ENCODE data around the gene STK39. TPM values are rescaled to one million over a fixed set of nuclear protein-coding genes. Genes with fewer than 3 reads are reported as not detected.

STK39 gene
- total RNA-seq (2021), result 22.1 and 22.7 TPM in 2 replicates
- long read RNA-seq, partial matches to known transcripts, result 8 of 12 reads
- long read RNA-seq, other reads (novel, unspliced or antisense), result 3 of 12 reads

DNA sequence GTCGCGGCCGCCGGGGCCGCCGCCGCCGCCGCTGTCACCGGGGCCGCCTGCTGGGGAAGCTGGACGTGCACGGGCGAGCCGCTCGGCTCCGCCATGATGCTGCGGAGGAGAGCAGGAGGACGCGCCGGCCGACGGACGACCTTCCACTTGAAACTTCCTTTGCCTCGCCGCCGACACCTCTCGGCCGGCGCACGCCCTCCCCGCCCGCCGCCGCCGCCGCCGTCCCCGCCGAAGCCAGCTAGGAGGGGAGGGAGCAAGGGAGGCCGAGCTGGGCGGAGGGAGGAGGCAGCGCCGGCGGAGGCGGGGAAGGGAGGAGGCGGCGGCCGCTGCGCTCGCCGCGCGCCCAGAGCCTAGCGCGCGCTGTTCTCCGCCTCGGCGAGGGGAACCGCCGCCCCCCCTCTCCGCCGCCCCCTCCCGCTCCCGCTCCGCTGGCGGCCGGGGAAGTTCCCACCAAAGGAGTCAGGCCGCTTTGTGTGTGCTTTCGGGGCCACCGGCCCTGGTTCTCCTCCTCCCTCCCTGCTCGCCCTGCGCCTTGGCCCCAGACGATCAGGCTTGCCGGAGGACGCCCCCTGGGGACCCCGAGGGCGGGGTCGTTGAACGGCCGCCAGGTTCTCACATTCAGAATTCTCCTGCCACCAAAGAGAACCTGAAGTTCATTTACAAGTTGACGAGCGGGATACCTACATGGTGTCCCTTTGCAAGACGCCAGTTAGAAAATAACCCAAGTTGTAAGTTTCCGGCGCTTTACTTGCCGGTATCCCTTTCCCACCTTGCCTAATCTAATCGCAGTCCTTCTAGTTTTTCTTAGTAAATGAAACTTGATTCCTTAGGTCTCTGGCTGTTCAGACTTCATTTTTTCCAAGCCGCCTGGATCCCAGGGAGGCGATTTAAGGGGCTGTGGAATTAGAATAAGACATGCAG, at the start of gene STK39:
TSS of gene STK39 (minus strand) at position 255 of the 921 bp plus-strand sequence. CDS start at position 95, 160 bp downstream.
- no peaks in the 10 kb centered on the region for H4K20me1 ChIP-seq (ENCODE audit: control insufficient read depth, insufficient read depth, insufficient read length)
- no peak within 1 kb of the TSS for H2BK15ac ChIP-seq (ENCODE audit: low read depth, low read length)
- peak within 1 kb of the TSS; percentile 36 for H3K9ac ChIP-seq (ENCODE audit: extremely low read depth, insufficient read length, low read length)
- DNase-seq, result peak; percentile 85
- H2BK5ac ChIP-seq (ENCODE audit: insufficient read length, low read length), result no peak within 1 kb of the TSS
- H4K8ac ChIP-seq (replicated peaks; ENCODE audit: insufficient read length, low read depth, low read length), result no peak within 1 kb of the TSS
- H4K5ac ChIP-seq (ENCODE audit: insufficient read length, low read depth, low read length), result no peak within 1 kb of the TSS
- H2AFZ ChIP-seq (ENCODE audit: low read length), result peak within 1 kb of the TSS; percentile 74
- H3K36me3 Mint-ChIP-seq (ENCODE audit: insufficient read depth in 1 of 3, low read depth in 3 of 3), result no peaks in the 10 kb centered on the region; a peak in 1 of 7 replicates
- no peaks in the 10 kb centered on the region for H3K27me3 ChIP-seq (ENCODE audit: insufficient read depth, low read length)
- no peak within 1 kb of the TSS for H3T11ph ChIP-seq (ENCODE audit: low read length)
- H3K18ac ChIP-seq (ENCODE audit: insufficient read length, low read depth, low read length), result peak within 1 kb of the TSS; percentile 10
- no peak within 1 kb of the TSS for H2BK20ac ChIP-seq (ENCODE audit: low read depth, low read length, poor library complexity, severe bottlenecking)
- H3K4me1 ChIP-seq (ENCODE audit: insufficient read depth, low read length), result peaks cover 2% of the 10 kb centered on the region; the same call in 1 of the 2 replicates
- peaks cover 36 to 44% of the 10 kb centered on the region in 2 experiments for H3K4me1 Mint-ChIP-seq
- H3K23ac ChIP-seq (ENCODE audit: insufficient read length, low read depth, low read length), result no peak within 1 kb of the TSS
- peaks cover 4% of the 10 kb centered on the region for H3K23me2 ChIP-seq (ENCODE audit: insufficient read length, low read depth, low read length, poor library complexity, severe bottlenecking)
- no peak within 1 kb of the TSS for H2AK5ac ChIP-seq (ENCODE audit: insufficient read length, low read length)
- no peaks in the 10 kb centered on the region for H3K79me1 ChIP-seq (ENCODE audit: insufficient read depth, low read depth, low read length, poor library complexity, severe bottlenecking)
- no peaks in the 10 kb centered on the region for H3K9me3 ChIP-seq (ENCODE audit: control insufficient read depth, low read depth, low read length)
- H3K56ac ChIP-seq (ENCODE audit: insufficient read length, low read depth, low read length), result no peak within 1 kb of the TSS
- H4K91ac ChIP-seq (ENCODE audit: insufficient read length, low read depth, low read length), result no peak within 1 kb of the TSS
- TF ChIP-seq, protein P1, sequence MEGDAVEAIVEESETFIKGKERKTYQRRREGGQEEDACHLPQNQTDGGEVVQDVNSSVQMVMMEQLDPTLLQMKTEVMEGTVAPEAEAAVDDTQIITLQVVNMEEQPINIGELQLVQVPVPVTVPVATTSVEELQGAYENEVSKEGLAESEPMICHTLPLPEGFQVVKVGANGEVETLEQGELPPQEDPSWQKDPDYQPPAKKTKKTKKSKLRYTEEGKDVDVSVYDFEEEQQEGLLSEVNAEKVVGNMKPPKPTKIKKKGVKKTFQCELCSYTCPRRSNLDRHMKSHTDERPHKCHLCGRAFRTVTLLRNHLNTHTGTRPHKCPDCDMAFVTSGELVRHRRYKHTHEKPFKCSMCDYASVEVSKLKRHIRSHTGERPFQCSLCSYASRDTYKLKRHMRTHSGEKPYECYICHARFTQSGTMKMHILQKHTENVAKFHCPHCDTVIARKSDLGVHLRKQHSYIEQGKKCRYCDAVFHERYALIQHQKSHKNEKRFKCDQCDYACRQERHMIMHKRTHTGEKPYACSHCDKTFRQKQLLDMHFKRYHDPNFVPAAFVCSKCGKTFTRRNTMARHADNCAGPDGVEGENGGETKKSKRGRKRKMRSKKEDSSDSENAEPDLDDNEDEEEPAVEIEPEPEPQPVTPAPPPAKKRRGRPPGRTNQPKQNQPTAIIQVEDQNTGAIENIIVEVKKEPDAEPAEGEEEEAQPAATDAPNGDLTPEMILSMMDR (conservative IDR thresholded peaks at IDR 0.05), result 0 out of 3 replicates have a peak, but pooled peaks have one; percentile 27
- H3K27ac ChIP-seq (ENCODE audit: insufficient read length, low read depth, low read length), result peak within 1 kb of the TSS; percentile 16
- peak within 1 kb of the TSS; percentile 20 to 88 (median 87); a peak in 6 of 7 replicates for H3K27ac Mint-ChIP-seq
- H3K4me3 Mint-ChIP-seq, result peak within 1 kb of the TSS; percentile 84 to 90
- no peaks in the 10 kb centered on the region for H3K79me2 ChIP-seq (ENCODE audit: insufficient read depth, low read length)
- peak within 1 kb of the TSS; percentile 32; the same call in 1 of the 2 replicates for H3K14ac ChIP-seq (ENCODE audit: insufficient read depth, low read length)
- H2BK120ac ChIP-seq (ENCODE audit: low read depth, low read length, poor library complexity, severe bottlenecking), result no peak within 1 kb of the TSS
- H3K9me3 Mint-ChIP-seq, result no peaks in the 10 kb centered on the region
- H3K27me3 Mint-ChIP-seq (ENCODE audit: low read depth), result peaks cover 6% of the 10 kb centered on the region
- no peak within 1 kb of the TSS for H3K4ac ChIP-seq (ENCODE audit: low read depth, low read length)
- no peak within 1 kb of the TSS for H2BK12ac ChIP-seq (ENCODE audit: insufficient read length, low read depth, low read length)
- peak within 1 kb of the TSS; percentile 91 for H3K4me2 ChIP-seq (ENCODE audit: insufficient read depth, insufficient read length, low read length)
- no CpG with 5 or more reads among the region's 91 CpGs for WGBS (ENCODE audit: extremely low coverage, insufficient read length, low lambda C conversion rate)
